Uterus (tissue), 2 donors: ENCODE measurements around the gene MAEA.

Experiments
- CTCF ChIP-seq, 4 experiments: fragments of 200-600 bp in 2 of 4; fragments of 450-650 bp in 2 of 4; sonication (generic) in 2 of 4; IDR thresholded peaks; one replicate each; pipeline ENCODE4 v1.5.1; 2016 to 2019; ENCODE audit warnings: antibody characterized with exemption in 4 of 4, mild to moderate bottlenecking in 2 of 4, moderate library complexity in 1 of 4
- POLR2A ChIP-seq, 2 donors: fragments of 450-650 bp; IDR thresholded peaks; one replicate each; pipeline ENCODE4 v1.6.1; 2016; ENCODE audit warnings: antibody characterized with exemption in 2 of 2, mild to moderate bottlenecking in 1 of 2, moderate library complexity in 1 of 2

DNA sequence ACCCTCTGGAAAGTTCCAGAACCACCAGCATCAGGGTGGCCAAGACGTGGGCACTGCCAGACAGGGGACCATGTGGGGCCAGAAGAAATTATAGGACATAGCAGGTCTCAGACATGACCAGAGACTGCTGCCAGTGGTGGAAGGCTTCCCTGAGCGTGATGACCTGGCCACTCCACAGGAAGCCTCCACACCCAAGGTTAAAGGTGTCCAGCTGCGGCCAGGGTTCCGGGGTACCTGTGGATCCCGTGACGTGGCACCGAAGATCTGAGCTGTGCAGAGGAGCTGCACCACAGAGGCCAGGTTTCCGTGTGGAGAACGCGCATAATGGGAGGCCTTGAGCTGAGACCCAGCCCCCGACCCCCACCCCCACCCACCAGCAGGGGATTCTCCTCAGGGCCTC, 24.3 kb upstream of the MAEA start:
- no peak for TF ChIP-seq CTCF (IDR thresholded peaks at IDR 0.05)
- TF ChIP-seq POLR2A (IDR thresholded peaks at IDR 0.05), result no peak
